HepG2 (cell line): ENCODE measurements around the gene TEX35.

ENCODE experiments used
- EP300 ChIP-seq, 3 experiments: sonication (generic) in 1 of 3; formaldehyde crosslinking in 1 of 3; IDR thresholded peaks; 2 replicates each; pipeline versions ENCODE4 v1.5.1 to v1.6.1; 2011 to 2020; ENCODE audit warnings: low read depth in 2 of 3, low read length in 2 of 3, borderline replicate concordance in 1 of 3, improper control_type of control experiment in 1 of 3, mild to moderate bottlenecking in 1 of 3, missing genetic modification reagents in 1 of 3, moderate library complexity in 1 of 3
- PRDM10 ChIP-seq: sonication (generic); formaldehyde crosslinking; IDR thresholded peaks from 2 replicates; pipeline ENCODE4 v1.4.0; 2020; ENCODE audit warnings: low read depth, missing genetic modification reagents

DNA sequence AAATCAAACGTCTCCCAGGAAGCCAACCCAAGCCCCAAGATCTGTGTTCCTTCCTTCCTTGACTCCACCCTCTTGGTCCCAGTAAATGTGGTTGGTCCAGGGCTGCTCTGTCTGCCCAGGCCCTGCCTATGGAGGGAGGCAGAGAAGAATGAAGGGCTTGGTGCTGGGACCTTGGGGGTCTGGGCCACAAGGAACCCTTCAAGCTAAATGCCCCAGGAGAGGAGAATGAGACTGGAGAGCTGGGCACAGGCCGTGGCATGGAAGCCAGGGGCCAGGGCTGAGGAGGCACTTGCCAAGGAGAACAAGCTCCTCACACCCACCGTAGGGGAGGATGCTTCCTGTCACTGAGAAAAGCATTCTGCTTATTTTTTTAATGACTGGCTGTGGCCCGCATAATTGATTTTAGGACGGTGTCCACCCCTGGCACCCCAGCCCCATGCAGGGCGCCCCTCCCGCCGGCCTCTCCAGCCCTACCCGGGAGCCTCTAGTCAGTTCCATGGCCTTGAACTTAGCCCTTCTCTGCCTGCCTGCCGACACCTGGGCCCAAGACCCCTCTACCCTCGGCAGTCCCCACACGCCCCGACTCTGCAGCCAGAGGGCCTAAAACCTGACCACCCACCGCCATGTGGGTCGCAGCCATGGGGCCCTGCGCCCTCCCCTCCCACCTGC lies 17.0 kb upstream of the TEX35 start:
- no peak for TF ChIP-seq PRDM10 (CRISPR knock-in tag)
- no peak for TF ChIP-seq EP300 (IDR thresholded peaks at IDR 0.05; ENCODE audit: low read depth in 2 of 2, low read length in 2 of 2)
- no peak for TF ChIP-seq EP300 (CRISPR knock-in tag; IDR thresholded peaks at IDR 0.05; ENCODE audit: borderline replicate concordance)
